COLO829 (cell line): Measurements from ENCODE around the gene SPP2.

Experiments used
- DNase-seq: peaks from one replicate; pipeline ENCODE4 v3.0.0; 2012; ENCODE audit warnings: low spot score

SPP2 gene

GRCh38 chr2:234038076-234038802, 12.3 kb upstream of the SPP2 start:
- DNase-seq = no peak

GRCh38 chr2:234044157-234044556, 6.3 kb upstream of the SPP2 start:
- peak; percentile 16 for DNase-seq

- DNase-seq = no peak
Measured at GRCh38 chr2:234046521-234046920, 4.0 kb upstream of the SPP2 start.

GRCh38 chr2:234047361-234047760, 3.1 kb upstream of the SPP2 start:
- DNase-seq = no peak

- DNase-seq = no peak
Measured at GRCh38 chr2:234048049-234048448, 2.5 kb upstream of the SPP2 start.

- DNase-seq = no peak
Measured at GRCh38 chr2:234051374-234052070, 1.0 kb downstream of the SPP2 start.

GRCh38 chr2:234058881-234059280, 8.4 kb downstream of the SPP2 start:
- DNase-seq = no peak

GRCh38 chr2:234060236-234060635, 9.7 kb downstream of the SPP2 start:
- DNase-seq = no peak

- DNase-seq = no peak
Measured at GRCh38 chr2:234061624-234062257, 11.2 kb downstream of the SPP2 start.

- DNase-seq = no peak
Measured at GRCh38 chr2:234066587-234066986, 16.1 kb downstream of the SPP2 start.

- DNase-seq = no peak
Measured at GRCh38 chr2:234071664-234072063, 21.2 kb downstream of the SPP2 start.

GRCh38 chr2:234072454-234072853, 22.0 kb downstream of the SPP2 start:
- DNase-seq = no peak

GRCh38 chr2:234074751-234075517, 24.4 kb downstream of the SPP2 start:
- DNase-seq = no peak

GRCh38 chr2:234075518-234075915, 25.0 kb downstream of the SPP2 start:
- DNase-seq = no peak

- DNase-seq = no peak
Measured at GRCh38 chr2:234075947-234076346, 25.4 kb downstream of the SPP2 start.

- no peak for DNase-seq
Measured at GRCh38 chr2:234076451-234076850, 25.9 kb downstream of the SPP2 start.

- no peak for DNase-seq
Measured at GRCh38 chr2:234078129-234078528, 27.6 kb downstream of the SPP2 start.

GRCh38 chr2:234081970-234082822, 31.7 kb downstream of the SPP2 start:
- DNase-seq = no peak

GRCh38 chr2:234083572-234084348, 33.3 kb downstream of the SPP2 start:
- DNase-seq = no peak

- DNase-seq = peak; percentile 39
Measured at GRCh38 chr2:234091432-234091879, 41.0 kb downstream of the SPP2 start.

GRCh38 chr2:234091883-234092282, 41.4 kb downstream of the SPP2 start:
- no peak for DNase-seq
